OCI-LY3 (cell line): ENCODE measurements around the gene GPR107.

Experiments
- H2AFZ ChIP-seq: fragments of 200-600, 300-600 bp; shearing (Covaris generic); 2 replicates; pipeline ENCODE4 v1.6.0; 2014; ENCODE audit warnings: antibody characterized with exemption, low read depth, low read length
- H3K27ac ChIP-seq: fragments of 200-600, 300-600 bp; sonication (generic); 2 replicates; pipeline ENCODE4 v1.5.1; 2014; ENCODE audit warnings: mild to moderate bottlenecking, low read length, moderate library complexity, mixed read lengths
- H3K27me3 ChIP-seq: fragments of 200-600, 300-600 bp; sonication (generic); 2 replicates; pipeline ENCODE4 v1.6.1; 2014; ENCODE audit warnings: low read depth, low read length, mixed read lengths
- H3K36me3 ChIP-seq: fragments of 200-600, 300-600 bp; sonication (generic); replicated peaks from 2 replicates; pipeline ENCODE3; 2014; ENCODE audit warnings: low read depth, low read length, mixed read lengths
- H3K4me1 ChIP-seq: fragments of 300-600, 200-600 bp; sonication (generic); 2 replicates; pipeline ENCODE4 v1.6.1; 2014; ENCODE audit warnings: low read length, mixed read lengths
- H3K4me2 ChIP-seq: fragments of 200-600, 300-600 bp; sonication (generic); 2 replicates; pipeline ENCODE4 v1.6.1; 2014; ENCODE audit warnings: low read length, mixed read lengths
- H3K4me3 ChIP-seq: fragments of 300-600, 200-600 bp; sonication (generic); 2 replicates; pipeline ENCODE4 v1.5.1; 2014; ENCODE audit warnings: antibody characterized with exemption, mild to moderate bottlenecking, low read length, moderate library complexity
- H3K79me2 ChIP-seq: fragments of 300-600, 200-600 bp; shearing (Covaris generic); 2 replicates; pipeline ENCODE4 v1.6.1; 2014; ENCODE audit warnings: mild to moderate bottlenecking, low read length, mixed read lengths
- H3K9ac ChIP-seq: fragments of 300-600, 200-600 bp; shearing (Covaris generic); 2 replicates; pipeline ENCODE4 v1.6.0; 2014; ENCODE audit warnings: mild to moderate bottlenecking, low read length, moderate library complexity
- H3K9me3 ChIP-seq: fragments of 200-600, 300-600 bp; shearing (Covaris generic); 2 replicates; pipeline ENCODE4 v1.6.1; 2014; ENCODE audit warnings: low read length, mixed read lengths; ENCODE audit not compliant: insufficient read depth
- H4K20me1 ChIP-seq: fragments of 200-600, 300-600 bp; sonication (generic); 2 replicates; pipeline ENCODE4 v1.6.1; 2016; ENCODE audit warnings: low read length, mixed read lengths; ENCODE audit not compliant: insufficient read depth
- CTCF ChIP-seq: fragments of 200-600, 300-600 bp; sonication (generic); IDR thresholded peaks from 2 replicates; pipeline ENCODE4 v1.5.1; 2014; ENCODE audit warnings: antibody characterized with exemption, low read length, low read depth
- EZH2phosphoT487 ChIP-seq: fragments of 200-600 bp; shearing (Covaris generic); IDR thresholded peaks from 2 replicates; pipeline ENCODE4 v1.6.1; 2018; ENCODE audit warnings: antibody characterized with exemption, mixed run types, low read depth

Gene GPR107

GRCh38 chr9:130029223-130029973 lies 24.3 kb upstream of the GPR107 start:
- Histone ChIP-seq H3K27me3 (no peaks in the 10 kb centered on the region), H2AFZ (no peak overlapping the region), H3K4me1 (peaks cover 94% of the 10 kb centered on the region), H4K20me1 (peaks cover 77% of the 10 kb centered on the region), H3K27ac (peak overlapping the region; percentile 99), H3K4me3 (peak overlapping the region; percentile 69), H3K36me3 (peaks cover 21% of the 10 kb centered on the region), H3K9ac (peak overlapping the region; percentile 75), H3K9me3 (no peaks in the 10 kb centered on the region), H3K79me2 (peaks cover 99% of the 10 kb centered on the region), H3K4me2 (peak overlapping the region; percentile 90)
- no peak for TF ChIP-seq CTCF
- TF ChIP-seq EZH2phosphoT487 = no peak

- Histone ChIP-seq H3K4me1 (peaks cover 94% of the 10 kb centered on the region), H3K27me3 (no peaks in the 10 kb centered on the region), H2AFZ (no peak overlapping the region), H3K4me2 (peak overlapping the region; percentile 90), H4K20me1 (peaks cover 83% of the 10 kb centered on the region), H3K36me3 (peaks cover 23% of the 10 kb centered on the region), H3K4me3 (peak overlapping the region; percentile 60), H3K9ac (peak overlapping the region; percentile 75), H3K27ac (peak overlapping the region; percentile 99), H3K9me3 (no peaks in the 10 kb centered on the region), H3K79me2 (peaks cover 99% of the 10 kb centered on the region)
- TF ChIP-seq CTCF (no peak), EZH2phosphoT487 (no peak)
These were observed 23.0 kb upstream of the GPR107 start for GRCh38 chr9:130030651-130031127.

GRCh38 chr9:130034570-130034969 lies 19.1 kb upstream of the GPR107 start:
- Histone ChIP-seq H3K27ac (peak overlapping the region; percentile 99), H3K4me3 (peak overlapping the region; percentile 66), H3K27me3 (no peaks in the 10 kb centered on the region), H4K20me1 (peaks cover 75% of the 10 kb centered on the region), H3K4me1 (peaks cover 89% of the 10 kb centered on the region), H3K79me2 (peaks cover 100% of the 10 kb centered on the region), H2AFZ (no peak overlapping the region), H3K9ac (peak overlapping the region; percentile 66; the same call in 1 of the 2 replicates), H3K4me2 (peak overlapping the region; percentile 78), H3K9me3 (no peaks in the 10 kb centered on the region), H3K36me3 (peaks cover 34% of the 10 kb centered on the region)
- TF ChIP-seq EZH2phosphoT487 = no peak
- TF ChIP-seq CTCF = no peak

GRCh38 chr9:130036099-130036498 lies 17.6 kb upstream of the GPR107 start:
- H3K36me3 ChIP-seq = peaks cover 40% of the 10 kb centered on the region
- peak overlapping the region; percentile 78 for H3K4me2 ChIP-seq
- H3K79me2 ChIP-seq = peaks cover 100% of the 10 kb centered on the region
- no peaks in the 10 kb centered on the region for H3K9me3 ChIP-seq
- TF ChIP-seq EZH2phosphoT487 = no peak
- TF ChIP-seq CTCF = no peak
- H3K9ac ChIP-seq = peak overlapping the region; percentile 60
- H3K4me3 ChIP-seq = peak overlapping the region; percentile 80
- H4K20me1 ChIP-seq = peaks cover 62% of the 10 kb centered on the region
- H3K27ac ChIP-seq = peak overlapping the region; percentile 99
- H2AFZ ChIP-seq = no peak overlapping the region
- H3K4me1 ChIP-seq = peaks cover 79% of the 10 kb centered on the region
- H3K27me3 ChIP-seq = no peaks in the 10 kb centered on the region
